ENCODE data around the gene BCAT1.
A peak's percentile ranks its signal among the peaks of the same experiment; 100 is the strongest.

The BCAT1 gene

DNA sequence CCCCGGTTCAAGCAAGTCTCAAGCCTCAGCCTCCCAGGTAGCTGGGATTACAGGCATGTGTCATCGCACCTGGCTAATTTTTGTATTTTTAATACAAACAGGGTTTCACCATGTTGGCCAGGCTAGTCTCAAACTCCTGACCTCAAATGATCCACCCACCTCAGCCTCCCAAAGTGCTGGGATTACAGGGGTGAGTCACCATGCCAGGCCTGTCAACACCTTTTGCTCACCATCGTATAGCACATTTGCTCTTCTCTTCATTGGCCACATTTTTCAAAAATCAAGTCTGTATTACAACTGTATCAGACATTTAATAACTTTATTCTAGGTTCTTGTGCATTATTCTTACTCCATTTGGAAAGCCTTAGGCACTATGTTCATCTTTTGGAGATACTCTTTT is 50.3 kb downstream of the BCAT1 start:
- H3K36me3 ChIP-seq (ENCODE audit: control insufficient read depth, insufficient read depth, low read length) = peaks cover 47% of the 10 kb centered on the region
- H3K4me1 ChIP-seq (ENCODE audit: control insufficient read depth, insufficient read depth, low read length) = peaks cover 18% of the 10 kb centered on the region
- peaks cover 4% of the 10 kb centered on the region; the same call in 1 of the 2 replicates for H3K27me3 ChIP-seq (ENCODE audit: control insufficient read depth, insufficient read depth, low read length)
- H3K9ac ChIP-seq (ENCODE audit: low read depth, low read length) = no peak overlapping the region
- H3K27ac ChIP-seq (ENCODE audit: low read depth, low read length) = no peak overlapping the region
- H3K4me3 ChIP-seq (ENCODE audit: low read depth, low read length) = no peak overlapping the region
- no peaks in the 10 kb centered on the region for H3K9me3 ChIP-seq (ENCODE audit: control insufficient read depth, insufficient read depth, low read length)

DNA sequence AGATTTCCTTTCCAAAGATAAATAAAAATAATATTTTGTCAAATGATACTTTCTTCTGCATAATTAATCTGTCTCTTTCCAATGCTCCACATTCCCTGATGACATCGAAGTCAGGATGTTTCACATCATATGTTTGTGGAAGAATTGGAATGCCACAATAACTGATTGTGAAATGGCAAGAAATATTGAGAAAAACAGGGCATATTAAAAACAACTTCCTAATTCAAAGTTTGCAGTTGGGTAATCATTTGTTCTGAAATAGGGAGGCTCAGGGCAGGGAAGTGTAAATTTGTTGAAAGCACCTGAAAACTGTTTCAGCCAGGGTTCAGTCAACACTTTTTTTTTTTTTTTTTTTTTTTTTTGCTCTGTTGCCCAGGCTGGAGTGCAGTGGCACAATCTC is 50.7 kb downstream of the BCAT1 start:
- H3K4me1 ChIP-seq (ENCODE audit: control insufficient read depth, insufficient read depth, low read length) = peaks cover 14% of the 10 kb centered on the region
- no peak overlapping the region for H3K4me3 ChIP-seq (ENCODE audit: low read depth, low read length)
- no peaks in the 10 kb centered on the region for H3K9me3 ChIP-seq (ENCODE audit: control insufficient read depth, insufficient read depth, low read length)
- no peak overlapping the region for H3K27ac ChIP-seq (ENCODE audit: low read depth, low read length)
- peaks cover 51% of the 10 kb centered on the region for H3K36me3 ChIP-seq (ENCODE audit: control insufficient read depth, insufficient read depth, low read length)
- no peak overlapping the region for H3K9ac ChIP-seq (ENCODE audit: low read depth, low read length)
- no peaks in the 10 kb centered on the region for H3K27me3 ChIP-seq (ENCODE audit: control insufficient read depth, insufficient read depth, low read length)

DNA sequence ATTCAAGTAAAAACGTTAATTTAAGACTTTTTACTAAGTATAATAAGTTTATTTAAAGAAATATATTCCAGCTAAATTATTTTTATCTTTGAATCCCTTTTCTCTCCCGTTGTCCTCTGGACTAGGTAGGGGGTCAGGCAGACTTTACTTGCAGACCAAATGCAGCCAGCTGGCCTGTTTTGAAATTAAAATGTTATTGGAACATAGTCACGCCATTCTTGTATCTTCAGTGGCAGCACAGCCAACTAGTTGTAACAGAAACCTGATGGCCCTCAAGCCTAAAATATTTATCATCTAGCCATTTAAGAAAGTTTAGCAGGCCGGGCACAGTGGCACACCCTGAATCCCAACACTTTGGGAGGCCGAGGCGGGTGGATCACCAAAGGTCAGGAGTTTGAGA is 52.7 kb downstream of the BCAT1 start:
- Histone ChIP-seq H3K4me1 (ENCODE audit: control insufficient read depth, insufficient read depth, low read length) (peaks cover 2% of the 10 kb centered on the region), H3K9ac (ENCODE audit: low read depth, low read length) (no peak overlapping the region), H3K27me3 (ENCODE audit: control insufficient read depth, insufficient read depth, low read length) (no peaks in the 10 kb centered on the region), H3K36me3 (ENCODE audit: control insufficient read depth, insufficient read depth, low read length) (peaks cover 62% of the 10 kb centered on the region), H3K9me3 (ENCODE audit: control insufficient read depth, insufficient read depth, low read length) (no peaks in the 10 kb centered on the region), H3K27ac (ENCODE audit: low read depth, low read length) (no peak overlapping the region), H3K4me3 (ENCODE audit: low read depth, low read length) (no peak overlapping the region)

DNA sequence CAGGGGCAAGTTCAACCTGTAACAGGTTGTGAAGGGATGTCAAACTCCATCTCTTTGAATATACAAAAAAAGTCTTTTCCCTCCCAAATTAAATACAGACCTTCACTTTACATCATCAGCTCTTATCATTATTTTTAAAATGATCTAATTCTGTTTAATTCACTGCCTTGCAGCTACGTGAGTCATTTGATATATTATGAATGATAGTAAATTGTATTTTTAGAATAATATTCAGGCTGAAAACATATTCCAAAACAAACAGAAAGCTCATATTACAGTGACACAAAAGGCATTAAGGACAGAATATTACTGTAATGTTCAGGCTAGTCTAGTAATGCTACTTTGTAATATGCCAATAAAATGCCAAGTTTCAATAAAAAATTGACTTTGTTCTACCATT is 53.3 kb downstream of the BCAT1 start:
- Histone ChIP-seq H3K27me3 (ENCODE audit: control insufficient read depth, insufficient read depth, low read length) (no peaks in the 10 kb centered on the region), H3K9me3 (ENCODE audit: control insufficient read depth, insufficient read depth, low read length) (no peaks in the 10 kb centered on the region), H3K4me1 (ENCODE audit: control insufficient read depth, insufficient read depth, low read length) (no peaks in the 10 kb centered on the region), H3K4me3 (ENCODE audit: low read depth, low read length) (no peak overlapping the region), H3K36me3 (ENCODE audit: control insufficient read depth, insufficient read depth, low read length) (peaks cover 63% of the 10 kb centered on the region), H3K27ac (ENCODE audit: low read depth, low read length) (no peak overlapping the region), H3K9ac (ENCODE audit: low read depth, low read length) (no peak overlapping the region)

DNA sequence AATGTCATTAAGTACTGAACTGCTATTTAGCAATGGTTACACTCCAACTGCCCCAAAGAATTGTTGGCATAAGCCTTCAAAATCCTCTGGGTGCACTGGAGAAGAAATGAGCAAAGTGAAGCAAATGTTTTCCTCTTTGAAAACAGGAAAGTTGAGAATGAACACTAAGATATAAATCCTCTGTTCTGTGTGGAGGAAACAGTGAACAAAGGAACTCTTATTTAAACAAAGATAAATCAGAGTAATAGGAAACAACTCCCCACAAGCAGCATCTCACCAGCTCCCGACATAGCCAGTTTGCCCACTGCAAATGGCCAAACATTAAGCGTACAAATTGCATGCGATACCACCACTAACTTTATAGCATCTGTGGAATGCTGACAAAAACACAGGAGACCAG is 54.0 kb downstream of the BCAT1 start:
- Histone ChIP-seq H3K27ac (ENCODE audit: low read depth, low read length) (no peak overlapping the region), H3K9me3 (ENCODE audit: control insufficient read depth, insufficient read depth, low read length) (no peaks in the 10 kb centered on the region), H3K4me1 (ENCODE audit: control insufficient read depth, insufficient read depth, low read length) (no peaks in the 10 kb centered on the region), H3K27me3 (ENCODE audit: control insufficient read depth, insufficient read depth, low read length) (no peaks in the 10 kb centered on the region), H3K9ac (ENCODE audit: low read depth, low read length) (no peak overlapping the region), H3K36me3 (ENCODE audit: control insufficient read depth, insufficient read depth, low read length) (peaks cover 64% of the 10 kb centered on the region), H3K4me3 (ENCODE audit: low read depth, low read length) (no peak overlapping the region)

DNA sequence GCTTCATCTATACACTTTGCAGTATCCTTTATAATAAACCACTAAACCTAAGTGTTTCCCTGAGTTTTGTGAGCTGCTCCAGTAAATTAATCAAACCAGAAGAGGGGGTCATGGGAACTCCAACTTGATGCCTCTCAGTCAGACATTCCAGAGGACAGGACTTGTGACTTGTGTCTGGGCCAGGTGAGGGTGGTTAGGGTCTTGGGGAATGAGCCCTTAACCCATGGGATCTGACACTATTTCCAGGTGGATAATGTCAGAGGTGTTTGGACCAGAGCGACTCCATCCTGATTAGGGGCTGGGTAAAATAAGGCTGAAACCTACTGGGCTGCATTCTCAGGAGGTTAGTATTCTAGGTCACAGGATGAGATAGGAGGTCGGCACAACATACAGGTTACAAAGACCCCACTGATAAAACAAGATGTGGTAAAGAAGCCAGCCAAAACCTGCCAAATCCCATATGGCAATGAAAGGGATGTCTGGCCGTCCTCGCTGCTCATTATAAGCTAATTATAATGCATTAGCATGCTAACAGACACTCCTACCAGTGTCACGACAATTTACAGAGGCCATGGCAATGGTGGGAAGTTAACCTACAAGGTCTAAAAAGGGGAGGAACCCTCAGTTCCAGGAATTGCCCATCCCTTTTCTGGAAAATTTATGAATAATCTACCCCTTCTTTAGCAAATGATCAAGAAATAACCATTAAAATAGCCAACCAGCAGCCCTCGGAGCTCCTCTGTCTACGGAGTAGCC is 58.7 kb downstream of the BCAT1 start:
- H3K36me3 ChIP-seq (ENCODE audit: control insufficient read depth, insufficient read depth, low read length) = peaks cover 43% of the 10 kb centered on the region
- H3K9me3 ChIP-seq (ENCODE audit: control insufficient read depth, insufficient read depth, low read length) = no peaks in the 10 kb centered on the region
- no peak overlapping the region for H3K4me3 ChIP-seq (ENCODE audit: low read depth, low read length)
- H3K4me1 ChIP-seq (ENCODE audit: control insufficient read depth, insufficient read depth, low read length) = no peaks in the 10 kb centered on the region
- no peak overlapping the region for H3K27ac ChIP-seq (ENCODE audit: low read depth, low read length)
- H3K9ac ChIP-seq (ENCODE audit: low read depth, low read length) = no peak overlapping the region
- H3K27me3 ChIP-seq (ENCODE audit: control insufficient read depth, insufficient read depth, low read length) = no peaks in the 10 kb centered on the region

DNA sequence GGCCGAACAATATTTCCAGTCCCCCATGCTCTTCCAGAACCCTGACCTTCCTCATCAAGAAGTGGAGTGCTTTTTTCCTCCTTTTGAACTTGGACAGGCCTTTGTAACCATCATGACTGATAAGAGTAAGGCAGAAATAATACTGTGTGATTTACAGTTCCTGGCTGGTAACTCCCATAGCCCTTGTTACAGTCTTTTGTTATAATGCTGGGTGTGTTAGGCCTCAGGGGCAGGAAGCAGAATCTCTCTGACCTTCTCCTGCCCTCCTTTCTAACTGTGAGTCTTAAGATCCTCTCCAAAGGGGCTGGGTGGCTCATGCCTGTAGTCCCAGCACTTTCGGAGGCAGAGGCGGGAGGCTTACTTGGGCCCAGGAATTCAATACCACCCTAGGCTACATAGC is 59.5 kb downstream of the BCAT1 start:
- no peaks in the 10 kb centered on the region for H3K27me3 ChIP-seq (ENCODE audit: control insufficient read depth, insufficient read depth, low read length)
- peak overlapping the region; percentile 30 for H3K27ac ChIP-seq (ENCODE audit: low read depth, low read length)
- no peak overlapping the region for H3K9ac ChIP-seq (ENCODE audit: low read depth, low read length)
- H3K36me3 ChIP-seq (ENCODE audit: control insufficient read depth, insufficient read depth, low read length) = peaks cover 43% of the 10 kb centered on the region
- H3K4me1 ChIP-seq (ENCODE audit: control insufficient read depth, insufficient read depth, low read length) = no peaks in the 10 kb centered on the region
- H3K9me3 ChIP-seq (ENCODE audit: control insufficient read depth, insufficient read depth, low read length) = no peaks in the 10 kb centered on the region
- no peak overlapping the region for H3K4me3 ChIP-seq (ENCODE audit: low read depth, low read length)

DNA sequence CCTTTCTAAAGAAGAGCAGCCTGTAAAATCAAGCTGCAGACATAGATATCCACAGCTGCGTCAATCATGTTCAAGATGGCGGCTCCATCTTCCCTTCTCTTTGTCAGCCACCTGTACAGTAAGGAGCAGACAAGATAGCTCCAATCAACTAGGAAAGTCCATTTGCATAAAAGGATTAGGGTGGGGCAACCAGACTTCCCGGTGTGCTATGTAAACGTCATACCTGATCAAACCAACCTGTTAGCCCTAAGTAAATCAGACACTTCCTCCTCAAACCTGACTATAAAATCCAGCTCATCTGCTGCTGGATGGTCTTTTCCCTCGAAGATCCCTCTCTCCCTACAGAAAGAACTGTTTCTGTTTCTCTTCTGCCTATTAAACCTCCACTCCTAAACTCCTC is 60.1 kb downstream of the BCAT1 start:
- Histone ChIP-seq H3K36me3 (ENCODE audit: control insufficient read depth, insufficient read depth, low read length) (peaks cover 38% of the 10 kb centered on the region), H3K9me3 (ENCODE audit: control insufficient read depth, insufficient read depth, low read length) (no peaks in the 10 kb centered on the region), H3K27me3 (ENCODE audit: control insufficient read depth, insufficient read depth, low read length) (no peaks in the 10 kb centered on the region), H3K9ac (ENCODE audit: low read depth, low read length) (no peak overlapping the region), H3K27ac (ENCODE audit: low read depth, low read length) (no peak overlapping the region), H3K4me1 (ENCODE audit: control insufficient read depth, insufficient read depth, low read length) (no peaks in the 10 kb centered on the region), H3K4me3 (ENCODE audit: low read depth, low read length) (no peak overlapping the region)

DNA sequence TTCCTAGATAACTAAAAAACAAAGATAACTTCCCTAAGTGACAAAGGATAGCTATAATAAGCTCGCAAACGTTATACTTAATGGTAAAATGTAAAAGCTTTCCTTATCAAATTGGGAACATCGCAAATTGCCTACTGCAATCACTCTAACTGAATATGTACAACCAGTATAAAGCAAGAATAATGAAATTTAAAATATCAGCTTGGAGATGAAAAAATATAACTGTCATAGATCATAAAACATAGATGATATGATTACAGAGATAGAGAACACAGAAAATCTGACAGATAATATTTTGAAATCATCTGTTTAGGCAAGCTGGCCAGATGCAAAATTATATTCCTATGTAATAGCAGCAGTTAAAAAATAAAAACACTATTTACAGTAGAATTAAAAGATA is 64.0 kb downstream of the BCAT1 start:
- Histone ChIP-seq H3K4me1 (ENCODE audit: control insufficient read depth, insufficient read depth, low read length) (no peaks in the 10 kb centered on the region), H3K27ac (ENCODE audit: low read depth, low read length) (no peak overlapping the region), H3K9ac (ENCODE audit: low read depth, low read length) (no peak overlapping the region), H3K36me3 (ENCODE audit: control insufficient read depth, insufficient read depth, low read length) (peaks cover 40% of the 10 kb centered on the region), H3K9me3 (ENCODE audit: control insufficient read depth, insufficient read depth, low read length) (no peaks in the 10 kb centered on the region), H3K4me3 (ENCODE audit: low read depth, low read length) (no peak overlapping the region), H3K27me3 (ENCODE audit: control insufficient read depth, insufficient read depth, low read length) (no peaks in the 10 kb centered on the region)

DNA sequence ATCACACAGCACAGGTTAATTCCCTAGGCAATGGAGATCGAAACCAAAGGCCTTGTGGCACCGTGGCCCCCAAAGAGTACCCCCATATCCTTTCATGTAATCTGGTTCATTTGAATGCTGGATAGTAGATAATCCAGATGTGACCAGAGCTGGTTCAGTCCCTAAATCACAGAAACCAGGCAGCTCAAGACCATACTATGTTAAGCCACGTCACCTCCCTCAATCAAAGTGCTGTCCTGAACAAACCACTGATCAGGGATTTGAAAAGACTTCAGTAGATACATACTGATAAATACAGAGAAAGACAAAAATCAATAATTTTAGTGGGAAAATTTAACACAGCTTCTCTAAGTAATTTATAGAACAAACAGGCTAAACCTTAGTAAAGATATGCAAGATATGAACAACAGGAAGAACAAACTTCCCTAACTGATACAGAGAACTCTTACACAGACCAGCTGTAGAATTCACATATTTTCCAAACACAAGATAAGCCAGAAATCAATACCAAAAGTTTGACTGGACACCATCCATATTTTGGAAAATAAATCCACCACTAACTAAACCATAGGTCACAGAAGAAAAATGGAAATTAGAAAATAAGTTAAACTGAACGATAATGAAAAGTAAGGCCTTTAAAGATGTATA is 67.1 kb downstream of the BCAT1 start:
- Histone ChIP-seq H3K27ac (ENCODE audit: low read depth, low read length) (no peak overlapping the region), H3K9ac (ENCODE audit: low read depth, low read length) (no peak overlapping the region), H3K27me3 (ENCODE audit: control insufficient read depth, insufficient read depth, low read length) (no peaks in the 10 kb centered on the region), H3K36me3 (ENCODE audit: control insufficient read depth, insufficient read depth, low read length) (peaks cover 71% of the 10 kb centered on the region), H3K9me3 (ENCODE audit: control insufficient read depth, insufficient read depth, low read length) (no peaks in the 10 kb centered on the region), H3K4me3 (ENCODE audit: low read depth, low read length) (no peak overlapping the region), H3K4me1 (ENCODE audit: control insufficient read depth, insufficient read depth, low read length) (no peaks in the 10 kb centered on the region)

DNA sequence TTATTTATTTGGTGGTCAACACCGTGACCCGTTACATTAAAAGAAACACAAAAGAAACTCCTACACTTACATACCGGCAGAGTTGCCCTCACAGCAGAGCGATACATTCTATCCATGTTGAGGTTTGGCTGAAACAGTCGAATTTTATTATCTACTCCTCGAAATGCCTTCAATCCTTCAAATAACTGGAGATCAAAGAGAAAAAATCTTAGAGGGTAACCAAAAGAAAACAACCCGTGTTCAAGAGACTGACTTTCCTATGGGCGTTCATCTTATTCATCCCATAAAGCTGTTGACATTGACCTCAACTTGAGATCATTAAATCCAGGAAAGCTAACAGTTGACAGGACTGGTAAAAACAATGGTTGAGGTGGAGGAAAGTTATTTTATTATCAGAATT is 67.7 kb downstream of the BCAT1 start:
- H3K27me3 ChIP-seq (ENCODE audit: control insufficient read depth, insufficient read depth, low read length) = no peaks in the 10 kb centered on the region
- no peak overlapping the region for H3K9ac ChIP-seq (ENCODE audit: low read depth, low read length)
- no peaks in the 10 kb centered on the region for H3K4me1 ChIP-seq (ENCODE audit: control insufficient read depth, insufficient read depth, low read length)
- H3K4me3 ChIP-seq (ENCODE audit: low read depth, low read length) = no peak overlapping the region
- no peaks in the 10 kb centered on the region for H3K9me3 ChIP-seq (ENCODE audit: control insufficient read depth, insufficient read depth, low read length)
- no peak overlapping the region for H3K27ac ChIP-seq (ENCODE audit: low read depth, low read length)
- peaks cover 76% of the 10 kb centered on the region for H3K36me3 ChIP-seq (ENCODE audit: control insufficient read depth, insufficient read depth, low read length)
